ENCODE results near the gene TBC1D4. TPM values are rescaled to one million over a fixed set of nuclear protein-coding genes. Genes with fewer than 3 reads are reported as not detected.

The TBC1D4 gene
- total RNA-seq, 2 experiments from 2014 or later: 37.4 to 42.0 TPM

DNA sequence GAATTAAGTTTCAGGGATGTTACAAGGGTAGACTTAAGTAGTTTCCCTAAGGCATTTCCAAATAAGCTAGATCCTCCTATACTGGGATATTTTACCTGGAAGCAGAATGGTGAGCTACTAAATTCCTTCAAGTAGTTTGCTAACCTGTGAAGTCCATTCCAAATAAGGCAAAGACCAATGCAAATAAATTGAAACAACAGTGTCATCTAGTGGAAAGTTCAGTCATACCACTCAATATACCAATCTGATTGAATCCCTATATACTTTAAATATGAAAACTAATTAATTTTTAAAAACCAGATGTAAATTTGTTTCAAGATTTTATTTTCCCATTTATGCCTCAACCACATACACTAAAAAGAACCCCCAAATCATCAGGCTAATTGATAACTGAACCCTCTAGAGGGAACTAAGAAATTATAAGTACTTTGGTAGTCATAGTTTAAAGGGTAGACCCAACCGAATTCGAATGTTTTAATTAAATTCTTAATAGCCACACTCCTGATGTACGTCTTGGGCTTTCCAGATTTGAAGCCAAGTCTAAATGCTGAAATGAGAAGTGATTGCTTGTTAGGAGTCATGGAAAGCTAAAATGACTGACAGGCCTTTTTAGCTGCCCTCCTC, 223.7 kb downstream of the TBC1D4 start:
- no peaks in the 10 kb centered on the region for H3K9me3 ChIP-seq (ENCODE audit: control insufficient read depth in 1 of 2, insufficient read depth in 1 of 2, low read length in 2 of 2)
- no peak overlapping the region for H3K4me3 Mint-ChIP-seq
- TF ChIP-seq, protein P1, sequence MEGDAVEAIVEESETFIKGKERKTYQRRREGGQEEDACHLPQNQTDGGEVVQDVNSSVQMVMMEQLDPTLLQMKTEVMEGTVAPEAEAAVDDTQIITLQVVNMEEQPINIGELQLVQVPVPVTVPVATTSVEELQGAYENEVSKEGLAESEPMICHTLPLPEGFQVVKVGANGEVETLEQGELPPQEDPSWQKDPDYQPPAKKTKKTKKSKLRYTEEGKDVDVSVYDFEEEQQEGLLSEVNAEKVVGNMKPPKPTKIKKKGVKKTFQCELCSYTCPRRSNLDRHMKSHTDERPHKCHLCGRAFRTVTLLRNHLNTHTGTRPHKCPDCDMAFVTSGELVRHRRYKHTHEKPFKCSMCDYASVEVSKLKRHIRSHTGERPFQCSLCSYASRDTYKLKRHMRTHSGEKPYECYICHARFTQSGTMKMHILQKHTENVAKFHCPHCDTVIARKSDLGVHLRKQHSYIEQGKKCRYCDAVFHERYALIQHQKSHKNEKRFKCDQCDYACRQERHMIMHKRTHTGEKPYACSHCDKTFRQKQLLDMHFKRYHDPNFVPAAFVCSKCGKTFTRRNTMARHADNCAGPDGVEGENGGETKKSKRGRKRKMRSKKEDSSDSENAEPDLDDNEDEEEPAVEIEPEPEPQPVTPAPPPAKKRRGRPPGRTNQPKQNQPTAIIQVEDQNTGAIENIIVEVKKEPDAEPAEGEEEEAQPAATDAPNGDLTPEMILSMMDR (IDR thresholded peaks at IDR 0.05): peak; percentile 51
- no peak overlapping the region for H3K27ac ChIP-seq (ENCODE audit: low read depth in 1 of 2, low read length in 2 of 2)
- no peaks in the 10 kb centered on the region for H3K27me3 ChIP-seq (ENCODE audit: control insufficient read depth in 1 of 2, insufficient read depth in 2 of 2, low read length in 2 of 2)
- no peaks in the 10 kb centered on the region for H3K4me1 ChIP-seq (ENCODE audit: insufficient read depth, low read length)
- intact Hi-C loops (cut with DNase I, micrococcal nuclease): no loop called here
- CTCF ChIA-PET: no interaction called here
- peaks cover 7% of the 10 kb centered on the region for H3K27me3 Mint-ChIP-seq
- no peak overlapping the region for H3K4me3 ChIP-seq (ENCODE audit: low read length)
- ATAC-seq (ENCODE audit: poor library complexity): no peak
- H3K4me1 Mint-ChIP-seq (ENCODE audit: low read depth): no peaks in the 10 kb centered on the region
- peak in 3 of 14 experiments; percentile 31 to 50 (median 39) for DNase-seq
- no peaks in the 10 kb centered on the region for H3K36me3 Mint-ChIP-seq (ENCODE audit: low read depth)
- H3K9me3 Mint-ChIP-seq: no peaks in the 10 kb centered on the region
- H3K36me3 ChIP-seq (ENCODE audit: insufficient read depth, low read length): no peaks in the 10 kb centered on the region
- POLR2A ChIA-PET: no interaction called here
- no peak overlapping the region for H3K27ac Mint-ChIP-seq

DNA sequence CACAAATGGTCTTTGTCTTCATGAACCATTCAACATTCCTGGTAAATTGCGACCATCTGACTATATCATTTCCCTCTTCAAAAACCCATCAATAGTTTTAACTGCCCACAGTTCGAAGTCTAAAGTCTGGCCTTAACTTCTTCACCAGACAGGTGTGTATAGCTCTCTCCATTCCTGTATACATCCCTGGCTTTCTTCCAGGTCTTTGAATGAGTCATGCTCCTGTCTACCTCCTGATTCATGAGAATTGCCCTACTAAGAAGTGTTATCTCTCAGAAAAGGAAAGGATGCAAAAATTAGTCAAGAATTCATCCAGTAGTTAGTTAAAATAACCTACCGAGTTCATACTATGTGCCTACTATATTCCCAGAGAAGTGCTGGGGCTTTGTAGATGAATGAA, 225.0 kb downstream of the TBC1D4 start:
- Histone ChIP-seq H3K36me3 (ENCODE audit: insufficient read depth, low read length) (no peaks in the 10 kb centered on the region), H3K4me3 (ENCODE audit: low read length) (no peak overlapping the region), H3K4me1 (ENCODE audit: insufficient read depth, low read length) (no peaks in the 10 kb centered on the region), H3K27ac (ENCODE audit: low read depth in 1 of 2, low read length in 2 of 2) (no peak overlapping the region), H3K9me3 (ENCODE audit: control insufficient read depth in 1 of 2, insufficient read depth in 1 of 2, low read length in 2 of 2) (no peaks in the 10 kb centered on the region), H3K27me3 (ENCODE audit: control insufficient read depth in 1 of 2, insufficient read depth in 2 of 2, low read length in 2 of 2) (no peaks in the 10 kb centered on the region)
- CTCF ChIA-PET: no interaction called here
- ATAC-seq (ENCODE audit: poor library complexity) (no peak), DNase-seq (no peak)
- no peak overlapping the region for H3K4me3 Mint-ChIP-seq
- H3K27me3 Mint-ChIP-seq: peaks cover 13% of the 10 kb centered on the region
- TF ChIP-seq, protein P1 (IDR thresholded peaks at IDR 0.05): no peak
- no peaks in the 10 kb centered on the region for H3K4me1 Mint-ChIP-seq (ENCODE audit: low read depth)
- POLR2A ChIA-PET: no interaction called here
- intact Hi-C loops (cut with DNase I, micrococcal nuclease): no loop called here
- H3K27ac Mint-ChIP-seq: no peak overlapping the region
- no peaks in the 10 kb centered on the region for H3K36me3 Mint-ChIP-seq (ENCODE audit: low read depth)
- H3K9me3 Mint-ChIP-seq: no peaks in the 10 kb centered on the region

DNA sequence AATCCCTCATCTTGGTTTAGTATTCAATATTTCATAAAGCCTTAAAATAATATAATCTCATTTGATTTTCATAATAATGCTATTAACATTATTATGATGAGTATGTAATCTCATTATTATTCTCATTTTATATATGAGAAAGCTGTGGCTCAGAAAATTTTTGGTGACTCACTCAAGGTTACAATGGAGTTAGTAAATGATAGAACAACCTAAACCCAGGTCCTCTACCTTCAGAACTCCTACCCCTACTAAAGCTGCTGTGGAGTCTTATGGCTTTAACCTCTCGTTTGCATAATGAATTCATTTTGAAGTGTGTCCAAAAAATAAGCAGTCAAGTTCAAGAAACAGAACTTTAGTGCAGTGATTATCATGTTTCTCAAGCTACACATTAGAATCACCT, 226.3 kb downstream of the TBC1D4 start:
- H3K4me3 Mint-ChIP-seq: no peak overlapping the region
- TF ChIP-seq, protein P1 (IDR thresholded peaks at IDR 0.05): no peak
- ChIA-PET POLR2A (no interaction called here), CTCF (no interaction called here)
- no peak overlapping the region for H3K27ac Mint-ChIP-seq
- H3K4me3 ChIP-seq (ENCODE audit: low read length): no peak overlapping the region
- H3K4me1 Mint-ChIP-seq (ENCODE audit: low read depth): no peaks in the 10 kb centered on the region
- peaks cover 23% of the 10 kb centered on the region for H3K27me3 Mint-ChIP-seq
- intact Hi-C loops (cut with DNase I, micrococcal nuclease): no loop called here
- no peak overlapping the region for H3K27ac ChIP-seq (ENCODE audit: low read depth in 1 of 2, low read length in 2 of 2)
- no peaks in the 10 kb centered on the region for H3K9me3 ChIP-seq (ENCODE audit: control insufficient read depth in 1 of 2, insufficient read depth in 1 of 2, low read length in 2 of 2)
- H3K36me3 Mint-ChIP-seq (ENCODE audit: low read depth): no peaks in the 10 kb centered on the region
- H3K36me3 ChIP-seq (ENCODE audit: insufficient read depth, low read length): no peaks in the 10 kb centered on the region
- H3K27me3 ChIP-seq (ENCODE audit: control insufficient read depth in 1 of 2, insufficient read depth in 2 of 2, low read length in 2 of 2): peaks cover 0 to 6% of the 10 kb centered on the region in 2 experiments
- no peaks in the 10 kb centered on the region for H3K9me3 Mint-ChIP-seq
- DNase-seq: no peak
- H3K4me1 ChIP-seq (ENCODE audit: insufficient read depth, low read length): no peaks in the 10 kb centered on the region
- ATAC-seq (ENCODE audit: poor library complexity): no peak

All from CD4-positive, alpha-beta T cell (primary cell).